Progenitor cell of endocrine pancreas (in vitro differentiated cells): ENCODE measurements around the gene PM20D1. TPM values are rescaled to one million over a fixed set of nuclear protein-coding genes. Genes with fewer than 3 reads are reported as not detected.

Experiments
- DNase-seq: peaks from one replicate; pipeline ENCODE4 v3.0.0; 2021; ENCODE audit warnings: low spot score; ENCODE audit not compliant: unreplicated experiment
- H3K27ac Mint-ChIP-seq: 2 replicates; pipeline ENCODE4 v1.8.0; 2021; ENCODE audit warnings: mild to moderate bottlenecking, moderate library complexity, mixed read lengths
- H3K27me3 Mint-ChIP-seq: 2 replicates; pipeline ENCODE4 v1.8.0; 2021; ENCODE audit warnings: mixed read lengths
- H3K36me3 Mint-ChIP-seq: 2 replicates; pipeline ENCODE4 v1.8.0; 2022; ENCODE audit warnings: mixed read lengths; ENCODE audit not compliant: insufficient read depth
- H3K4me1 Mint-ChIP-seq: 2 replicates; pipeline ENCODE4 v1.8.0; 2021; ENCODE audit warnings: low read depth, mixed read lengths
- H3K4me3 Mint-ChIP-seq: 2 replicates; pipeline ENCODE4 v1.8.0; 2021; ENCODE audit warnings: low read depth, mild to moderate bottlenecking, moderate library complexity, mixed read lengths
- H3K9me3 Mint-ChIP-seq: 2 replicates; pipeline ENCODE4 v1.8.0; 2021; ENCODE audit warnings: low read depth, mixed read lengths
- CTCF ChIP-seq: fragments of 200-600 bp; sonication (generic); IDR thresholded peaks from one replicate; pipeline ENCODE4 v1.5.0; 2021; ENCODE audit warnings: antibody characterized with exemption, mild to moderate bottlenecking; ENCODE audit not compliant: unreplicated experiment
- total RNA-seq: library from RNA; stranded (reverse); gene quantifications from 2 replicates; pipeline ENCODE4 v1.2.1, GENCODE V29; 2021

PM20D1 gene
- total RNA-seq, 1 donor from 2014 or later = not detected

GRCh38 chr1:205805082-205805711, 44.7 kb downstream of the PM20D1 start:
- Mint-ChIP-seq H3K27ac (no peak overlapping the region), H3K36me3 (peaks cover 9% of the 10 kb centered on the region), H3K4me1 (peaks cover 3% of the 10 kb centered on the region), H3K27me3 (no peaks in the 10 kb centered on the region), H3K4me3 (no peak overlapping the region), H3K9me3 (no peaks in the 10 kb centered on the region)
- no peak for DNase-seq
- TF ChIP-seq CTCF = no peak

GRCh38 chr1:205804605-205805004, 45.3 kb downstream of the PM20D1 start:
- peaks cover 3% of the 10 kb centered on the region for H3K4me1 Mint-ChIP-seq
- H3K27me3 Mint-ChIP-seq = no peaks in the 10 kb centered on the region
- no peak for DNase-seq
- no peaks in the 10 kb centered on the region for H3K9me3 Mint-ChIP-seq
- no peak for TF ChIP-seq CTCF
- H3K4me3 Mint-ChIP-seq = no peak overlapping the region
- no peak overlapping the region for H3K27ac Mint-ChIP-seq
- peaks cover 9% of the 10 kb centered on the region for H3K36me3 Mint-ChIP-seq

GRCh38 chr1:205803986-205804385, 45.9 kb downstream of the PM20D1 start:
- peaks cover 3% of the 10 kb centered on the region for H3K4me1 Mint-ChIP-seq
- H3K27ac Mint-ChIP-seq = no peak overlapping the region
- H3K9me3 Mint-ChIP-seq = no peaks in the 10 kb centered on the region
- no peak for TF ChIP-seq CTCF
- peaks cover 7% of the 10 kb centered on the region for H3K36me3 Mint-ChIP-seq
- DNase-seq = no peak
- no peaks in the 10 kb centered on the region for H3K27me3 Mint-ChIP-seq
- H3K4me3 Mint-ChIP-seq = no peak overlapping the region

- TF ChIP-seq CTCF = no peak
- DNase-seq = no peak
- no peaks in the 10 kb centered on the region for H3K27me3 Mint-ChIP-seq
- no peaks in the 10 kb centered on the region for H3K9me3 Mint-ChIP-seq
- H3K36me3 Mint-ChIP-seq = peaks cover 12% of the 10 kb centered on the region
- no peak overlapping the region for H3K4me3 Mint-ChIP-seq
- peaks cover 5% of the 10 kb centered on the region for H3K4me1 Mint-ChIP-seq
- H3K27ac Mint-ChIP-seq = no peak overlapping the region
Measured at GRCh38 chr1:205802060-205802459, 47.9 kb downstream of the PM20D1 start.

GRCh38 chr1:205800981-205801703, 48.8 kb downstream of the PM20D1 start:
- Mint-ChIP-seq H3K4me1 (peaks cover 5% of the 10 kb centered on the region), H3K27ac (no peak overlapping the region), H3K36me3 (peaks cover 14% of the 10 kb centered on the region), H3K27me3 (no peaks in the 10 kb centered on the region), H3K9me3 (no peaks in the 10 kb centered on the region), H3K4me3 (no peak overlapping the region)
- no peak for DNase-seq
- TF ChIP-seq CTCF = no peak
